ENCODE results near the gene PRXL2B.

The PRXL2B gene

GRCh38 chr1:2635361-2636010 lies 48.9 kb downstream of the PRXL2B start:
- Histone ChIP-seq H3K9ac (ENCODE audit: low read length in 5 of 5) (no peak overlapping the region), H3K9me3 (ENCODE audit: control insufficient read depth in 5 of 5, low read length in 5 of 5) (peaks cover 0 to 13% (median 9%) of the 10 kb centered on the region in 5 donors), H3K4me1 (ENCODE audit: control insufficient read depth in 5 of 5, insufficient read depth in 5 of 5, low read length in 5 of 5) (peaks cover 0 to 5% (median 0%) of the 10 kb centered on the region in 5 donors), H3K36me3 (ENCODE audit: control insufficient read depth in 5 of 5, insufficient read depth in 5 of 5, low read length in 5 of 5) (no peaks in the 10 kb centered on the region), H3K27ac (ENCODE audit: low read depth, low read length) (no peak overlapping the region), H3K27me3 (ENCODE audit: control insufficient read depth in 5 of 5, insufficient read depth in 4 of 5, low read length in 5 of 5) (peaks cover 20 to 42% (median 35%) of the 10 kb centered on the region in 5 donors), H3K4me3 (ENCODE audit: low read depth in 1 of 5, low read length in 5 of 5) (no peak overlapping the region)

GRCh38 chr1:2636733-2637132 lies 50.2 kb downstream of the PRXL2B start:
- Histone ChIP-seq H3K4me1 (ENCODE audit: control insufficient read depth in 5 of 5, insufficient read depth in 5 of 5, low read length in 5 of 5) (peaks cover 0 to 8% (median 6%) of the 10 kb centered on the region in 5 donors), H3K9ac (ENCODE audit: low read length in 5 of 5) (no peak overlapping the region), H3K27me3 (ENCODE audit: control insufficient read depth in 5 of 5, insufficient read depth in 4 of 5, low read length in 5 of 5) (peaks cover 20 to 37% (median 28%) of the 10 kb centered on the region in 5 donors), H3K9me3 (ENCODE audit: control insufficient read depth in 5 of 5, low read length in 5 of 5) (peaks cover 0 to 11% (median 8%) of the 10 kb centered on the region in 5 donors), H3K27ac (ENCODE audit: low read depth, low read length) (no peak overlapping the region), H3K36me3 (ENCODE audit: control insufficient read depth in 5 of 5, insufficient read depth in 5 of 5, low read length in 5 of 5) (no peaks in the 10 kb centered on the region), H3K4me3 (ENCODE audit: low read depth in 1 of 5, low read length in 5 of 5) (no peak overlapping the region)

GRCh38 chr1:2637442-2638145 lies 51.0 kb downstream of the PRXL2B start:
- peaks cover 0 to 17% (median 14%) of the 10 kb centered on the region in 5 donors for H3K4me1 ChIP-seq (ENCODE audit: control insufficient read depth in 5 of 5, insufficient read depth in 5 of 5, low read length in 5 of 5)
- peaks cover 18 to 33% (median 21%) of the 10 kb centered on the region in 5 donors for H3K27me3 ChIP-seq (ENCODE audit: control insufficient read depth in 5 of 5, insufficient read depth in 4 of 5, low read length in 5 of 5)
- H3K36me3 ChIP-seq (ENCODE audit: control insufficient read depth in 5 of 5, insufficient read depth in 5 of 5, low read length in 5 of 5): no peaks in the 10 kb centered on the region

GRCh38 chr1:2638466-2639115 lies 52.0 kb downstream of the PRXL2B start:
- H3K27me3 ChIP-seq (ENCODE audit: control insufficient read depth in 5 of 5, insufficient read depth in 4 of 5, low read length in 5 of 5): peaks cover 8 to 24% (median 12%) of the 10 kb centered on the region in 5 donors
- H3K27ac ChIP-seq (ENCODE audit: low read depth, low read length): no peak overlapping the region
- no peak overlapping the region for H3K9ac ChIP-seq (ENCODE audit: low read length in 5 of 5)
- H3K9me3 ChIP-seq (ENCODE audit: control insufficient read depth in 5 of 5, low read length in 5 of 5): peaks cover 0 to 11% (median 8%) of the 10 kb centered on the region in 5 donors
- H3K4me3 ChIP-seq (ENCODE audit: low read depth in 1 of 5, low read length in 5 of 5): no peak overlapping the region
- peaks cover 0 to 25% (median 22%) of the 10 kb centered on the region in 5 donors for H3K4me1 ChIP-seq (ENCODE audit: control insufficient read depth in 5 of 5, insufficient read depth in 5 of 5, low read length in 5 of 5)
- H3K36me3 ChIP-seq (ENCODE audit: control insufficient read depth in 5 of 5, insufficient read depth in 5 of 5, low read length in 5 of 5): no peaks in the 10 kb centered on the region

More at GRCh38 chr1:2637442-2638145, 51.0 kb downstream of the PRXL2B start:
- Histone ChIP-seq H3K9me3 (ENCODE audit: control insufficient read depth in 5 of 5, low read length in 5 of 5) (peaks cover 0 to 11% (median 8%) of the 10 kb centered on the region in 5 donors), H3K27ac (ENCODE audit: low read depth, low read length) (no peak overlapping the region), H3K4me3 (ENCODE audit: low read depth in 1 of 5, low read length in 5 of 5) (no peak overlapping the region), H3K9ac (ENCODE audit: low read length in 5 of 5) (no peak overlapping the region)

GRCh38 chr1:2639203-2639602 lies 52.6 kb downstream of the PRXL2B start:
- Histone ChIP-seq H3K9me3 (ENCODE audit: control insufficient read depth in 5 of 5, low read length in 5 of 5) (peaks cover 0 to 11% (median 8%) of the 10 kb centered on the region in 5 donors), H3K27ac (ENCODE audit: low read depth, low read length) (no peak overlapping the region), H3K36me3 (ENCODE audit: control insufficient read depth in 5 of 5, insufficient read depth in 5 of 5, low read length in 5 of 5) (no peaks in the 10 kb centered on the region), H3K4me1 (ENCODE audit: control insufficient read depth in 5 of 5, insufficient read depth in 5 of 5, low read length in 5 of 5) (peaks cover 0 to 26% (median 22%) of the 10 kb centered on the region in 5 donors), H3K27me3 (ENCODE audit: control insufficient read depth in 5 of 5, insufficient read depth in 4 of 5, low read length in 5 of 5) (peaks cover 3 to 18% (median 6%) of the 10 kb centered on the region in 5 donors), H3K9ac (ENCODE audit: low read length in 5 of 5) (no peak overlapping the region), H3K4me3 (ENCODE audit: low read depth in 1 of 5, low read length in 5 of 5) (no peak overlapping the region)

- Histone ChIP-seq H3K9me3 (ENCODE audit: control insufficient read depth in 5 of 5, low read length in 5 of 5) (peaks cover 0 to 11% (median 8%) of the 10 kb centered on the region in 5 donors), H3K36me3 (ENCODE audit: control insufficient read depth in 5 of 5, insufficient read depth in 5 of 5, low read length in 5 of 5) (no peaks in the 10 kb centered on the region), H3K27ac (ENCODE audit: low read depth, low read length) (no peak overlapping the region), H3K4me1 (ENCODE audit: control insufficient read depth in 5 of 5, insufficient read depth in 5 of 5, low read length in 5 of 5) (peaks cover 0 to 26% (median 22%) of the 10 kb centered on the region in 5 donors), H3K27me3 (ENCODE audit: control insufficient read depth in 5 of 5, insufficient read depth in 4 of 5, low read length in 5 of 5) (peaks cover 3 to 11% (median 4%) of the 10 kb centered on the region in 5 donors), H3K9ac (ENCODE audit: low read length in 5 of 5) (no peak overlapping the region), H3K4me3 (ENCODE audit: low read depth in 1 of 5, low read length in 5 of 5) (no peak overlapping the region)
Observed at GRCh38 chr1:2639607-2640521, 53.3 kb downstream of the PRXL2B start.

- H3K4me1 ChIP-seq (ENCODE audit: control insufficient read depth in 5 of 5, insufficient read depth in 5 of 5, low read length in 5 of 5): peaks cover 0 to 26% (median 22%) of the 10 kb centered on the region in 5 donors
- peaks cover 0 to 12% (median 8%) of the 10 kb centered on the region in 5 donors for H3K9me3 ChIP-seq (ENCODE audit: control insufficient read depth in 5 of 5, low read length in 5 of 5)
- no peak overlapping the region for H3K4me3 ChIP-seq (ENCODE audit: low read depth in 1 of 5, low read length in 5 of 5)
- H3K27me3 ChIP-seq (ENCODE audit: control insufficient read depth in 5 of 5, insufficient read depth in 4 of 5, low read length in 5 of 5): peaks cover 0 to 8% (median 3%) of the 10 kb centered on the region in 5 donors
- H3K27ac ChIP-seq (ENCODE audit: low read depth, low read length): no peak overlapping the region
- no peak overlapping the region for H3K9ac ChIP-seq (ENCODE audit: low read length in 5 of 5)
- H3K36me3 ChIP-seq (ENCODE audit: control insufficient read depth in 5 of 5, insufficient read depth in 5 of 5, low read length in 5 of 5): no peaks in the 10 kb centered on the region
Observed at GRCh38 chr1:2640626-2641025, 54.0 kb downstream of the PRXL2B start.

Data from subcutaneous abdominal adipose tissue (tissue), 5 donors.